Measurements from ENCODE around the gene MEGF11.

DNA sequence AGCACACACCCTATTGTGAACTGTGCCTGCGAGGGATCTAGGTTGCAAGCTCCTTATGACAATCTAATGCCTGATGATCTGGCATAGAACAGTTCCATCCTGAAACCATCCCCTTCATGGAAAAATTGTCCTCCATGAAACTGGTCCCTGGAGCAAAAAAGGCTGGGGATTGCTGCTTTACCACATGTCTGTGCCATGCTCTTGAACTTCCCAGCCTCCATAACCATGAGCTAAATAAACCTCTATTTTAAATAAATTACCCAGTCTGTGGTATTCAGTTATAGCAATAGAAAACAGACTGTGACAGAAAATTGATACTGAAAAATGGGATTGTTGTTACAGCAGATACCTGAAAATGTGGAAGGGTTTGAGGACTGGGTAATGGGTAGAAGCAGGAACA is 221.5 kb downstream of the MEGF11 start:
- TF ChIP-seq, protein P1, sequence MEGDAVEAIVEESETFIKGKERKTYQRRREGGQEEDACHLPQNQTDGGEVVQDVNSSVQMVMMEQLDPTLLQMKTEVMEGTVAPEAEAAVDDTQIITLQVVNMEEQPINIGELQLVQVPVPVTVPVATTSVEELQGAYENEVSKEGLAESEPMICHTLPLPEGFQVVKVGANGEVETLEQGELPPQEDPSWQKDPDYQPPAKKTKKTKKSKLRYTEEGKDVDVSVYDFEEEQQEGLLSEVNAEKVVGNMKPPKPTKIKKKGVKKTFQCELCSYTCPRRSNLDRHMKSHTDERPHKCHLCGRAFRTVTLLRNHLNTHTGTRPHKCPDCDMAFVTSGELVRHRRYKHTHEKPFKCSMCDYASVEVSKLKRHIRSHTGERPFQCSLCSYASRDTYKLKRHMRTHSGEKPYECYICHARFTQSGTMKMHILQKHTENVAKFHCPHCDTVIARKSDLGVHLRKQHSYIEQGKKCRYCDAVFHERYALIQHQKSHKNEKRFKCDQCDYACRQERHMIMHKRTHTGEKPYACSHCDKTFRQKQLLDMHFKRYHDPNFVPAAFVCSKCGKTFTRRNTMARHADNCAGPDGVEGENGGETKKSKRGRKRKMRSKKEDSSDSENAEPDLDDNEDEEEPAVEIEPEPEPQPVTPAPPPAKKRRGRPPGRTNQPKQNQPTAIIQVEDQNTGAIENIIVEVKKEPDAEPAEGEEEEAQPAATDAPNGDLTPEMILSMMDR (IDR thresholded peaks at IDR 0.05) = no peak
- no peak for TF ChIP-seq POLR2A (IDR thresholded peaks at IDR 0.05)
